Sigmoid colon (tissue), 7 donors: ENCODE measurements around the gene TRIM40. TPM values are rescaled to one million over a fixed set of nuclear protein-coding genes. Genes with fewer than 3 reads are reported as not detected.
"Not testable (repeated sequence)": the region's sequence is repeated elsewhere in the genome, so short reads cannot be mapped to it uniquely, and the experiment has no call there.

Source experiments
- DNase-seq: peaks from one replicate; pipeline ENCODE4 v3.0.0-alpha.2; 2019
- H3K27ac ChIP-seq, 4 donors: fragments of 200-600 bp; sonication (generic); one replicate each; pipeline ENCODE4 v1.5.1; 2016 to 2019; ENCODE audit warnings: mild to moderate bottlenecking in 1 of 4
- H3K27me3 ChIP-seq, 3 donors: fragments of 200-600 bp; sonication (generic); one replicate each; pipeline ENCODE4 v1.5.1; 2019; ENCODE audit warnings: mild to moderate bottlenecking in 1 of 3
- H3K36me3 ChIP-seq, 4 donors: fragments of 200-600 bp; sonication (generic); one replicate each; pipeline ENCODE4 v1.5.1; 2016 to 2019
- H3K4me1 ChIP-seq, 4 donors: fragments of 200-600 bp; sonication (generic); one replicate each; pipeline ENCODE4 v1.5.1; 2017 to 2019
- H3K4me3 ChIP-seq, 4 donors: fragments of 200-600 bp; sonication (generic); one replicate each; pipeline ENCODE4 v1.5.1; 2017 to 2019; ENCODE audit warnings: mild to moderate bottlenecking in 2 of 4, moderate library complexity in 1 of 4
- H3K9me3 ChIP-seq, 4 donors: fragments of 200-600 bp in 3 of 4; sonication (generic) in 3 of 4; one replicate each; pipeline versions ENCODE4 v1.5.1 to v1.6.1; 2013 to 2019
- CTCF ChIP-seq, 4 experiments: fragments of 450-650 bp in 3 of 4; fragments of 200-600 bp in 1 of 4; IDR thresholded peaks; one replicate each; pipeline ENCODE4 v1.5.1; 2016 to 2019; ENCODE audit warnings: antibody characterized with exemption in 4 of 4, mild to moderate bottlenecking in 3 of 4, moderate library complexity in 2 of 4
- EP300 ChIP-seq, 4 donors: sonication (generic); formaldehyde crosslinking; IDR thresholded peaks; one replicate each; pipeline ENCODE4 v1.6.1; 2017; ENCODE audit warnings: antibody characterized with exemption in 4 of 4
- POLR2A ChIP-seq, 2 donors: fragments of 450-650 bp; IDR thresholded peaks; one replicate each; pipeline ENCODE4 v1.6.1; 2016; ENCODE audit warnings: antibody characterized with exemption in 2 of 2, mild to moderate bottlenecking in 2 of 2, moderate library complexity in 2 of 2
- POLR2AphosphoS5 ChIP-seq, 4 donors: sonication (generic); formaldehyde crosslinking; IDR thresholded peaks; one replicate each; pipeline ENCODE4 v1.6.1; 2017; ENCODE audit warnings: antibody characterized with exemption in 4 of 4
- WGBS, 2 donors: extraction: QIAGEN DNeasy Blood & Tissue Kit; methylation state at CpG; one replicate each; pipeline ENCODE4 v1.1.7; 2013; 5-methylcytosine and 5-hydroxymethylcytosine counted together
- intact Hi-C: fragments of 100-400 bp; cut with DNase I; formaldehyde crosslinking; loops from one replicate; pipeline ENCODE4 v1.15.1; 2023
- polyA plus RNA-seq, 3 donors: library from polyadenylated mRNA; stranded (reverse); fragments of 200-250 nt; gene quantifications; one replicate each; pipeline ENCODE4 v1.2.3, GENCODE V29; 2013
- total RNA-seq, 4 donors: library from RNA; depleted of rRNA; stranded (reverse); fragments of >200 nt; gene quantifications; one replicate each; pipeline ENCODE4 v1.1.0, GENCODE V29; 2016
- donor health status: healthy with polysubstance abuse.
- donor health status: Bipolar disorder and iron deficiency.
- donor health status: healthy.

TRIM40 gene
- total and polyA plus RNA-seq, 7 donors: 6.6 to 23.8 (median 18.9) TPM; not detected in 4

GRCh38 chr6:30163090-30163917 is 27.4 kb downstream of the TRIM40 start, which contains the start of gene TRIM15:
TSS of gene TRIM15 (plus strand) at chr6:30163546. CDS start at chr6:30163685, 139 bp downstream.
- intact Hi-C loops: no loop called here
- WGBS, 2 donors: 16 to 65% methylated on average over 31 of the region's 31 CpGs
- Histone ChIP-seq H3K27me3 (peaks cover 0 to 8% (median 0%) of the 10 kb centered on the region in 3 donors), H3K9me3 (no peaks in the 10 kb centered on the region), H3K27ac (peak within 1 kb of the TSS in 1 of 4 donors; percentile 42), H3K4me1 (no peaks in the 10 kb centered on the region), H3K4me3 (peak within 1 kb of the TSS in 1 of 4 donors; percentile 7), H3K36me3 (no peaks in the 10 kb centered on the region)
- no peak for DNase-seq
- TF ChIP-seq CTCF (IDR thresholded peaks at IDR 0.05) (no peak), POLR2AphosphoS5 (IDR thresholded peaks at IDR 0.05) (no peak), EP300 (IDR thresholded peaks at IDR 0.05) (no peak), POLR2A (IDR thresholded peaks at IDR 0.05) (peak in 1 of 2 donors; percentile 46)

- Histone ChIP-seq H3K27ac (peak overlapping the region in 1 of 4 donors; percentile 42), H3K27me3 (peaks cover 0 to 12% (median 0%) of the 10 kb centered on the region in 3 donors), H3K36me3 (no peaks in the 10 kb centered on the region), H3K4me3 (peak overlapping the region in 1 of 4 donors; percentile 7), H3K4me1 (no peaks in the 10 kb centered on the region), H3K9me3 (no peaks in the 10 kb centered on the region)
- no peak for DNase-seq
- intact Hi-C loops: no loop called here
- 19 to 87% methylated on average over 16 of the region's 16 CpGs for WGBS, 2 donors
- TF ChIP-seq POLR2AphosphoS5 (IDR thresholded peaks at IDR 0.05) (no peak), CTCF (IDR thresholded peaks at IDR 0.05) (no peak), POLR2A (IDR thresholded peaks at IDR 0.05) (no peak), EP300 (IDR thresholded peaks at IDR 0.05) (no peak)
Observed at GRCh38 chr6:30163918-30164654, 28.1 kb downstream of the TRIM40 start.

GRCh38 chr6:30164714-30165113 is 28.8 kb downstream of the TRIM40 start:
- Histone ChIP-seq H3K36me3 (no peaks in the 10 kb centered on the region), H3K27me3 (peaks cover 0 to 16% (median 0%) of the 10 kb centered on the region in 3 donors), H3K4me1 (no peaks in the 10 kb centered on the region), H3K4me3 (no peak overlapping the region), H3K9me3 (no peaks in the 10 kb centered on the region), H3K27ac (no peak overlapping the region)
- TF ChIP-seq POLR2A (IDR thresholded peaks at IDR 0.05): no peak
- TF ChIP-seq CTCF (IDR thresholded peaks at IDR 0.05): no peak
- TF ChIP-seq EP300 (IDR thresholded peaks at IDR 0.05): no peak
- DNase-seq: no peak
- intact Hi-C loops: no loop called here
- 74 to 92% methylated on average over 4 of the region's 4 CpGs for WGBS, 2 donors

- intact Hi-C loops, H3K4me1 ChIP-seq, H3K4me3 ChIP-seq, H3K9me3 ChIP-seq, H3K27ac ChIP-seq, H3K36me3 ChIP-seq, DNase-seq: not testable (repeated sequence)
- H3K27me3 ChIP-seq: peaks cover 0 to 19% (median 2%) of the 10 kb centered on the region in 3 donors
- 95 to 96% methylated on average over 1 of the region's 1 CpG for WGBS, 2 donors
Observed at GRCh38 chr6:30165238-30165637, 29.3 kb downstream of the TRIM40 start.

- H3K4me3 ChIP-seq: no peak overlapping the region
- H3K27me3 ChIP-seq: peaks cover 18 to 38% (median 20%) of the 10 kb centered on the region in 3 donors
- H3K4me1 ChIP-seq: peaks cover 0 to 6% (median 5%) of the 10 kb centered on the region in 4 donors
- H3K9me3 ChIP-seq: no peaks in the 10 kb centered on the region
- 52 to 86% methylated on average over 6 of the region's 6 CpGs for WGBS, 2 donors
- DNase-seq: no peak
- no peaks in the 10 kb centered on the region for H3K36me3 ChIP-seq
- no peak overlapping the region for H3K27ac ChIP-seq
- intact Hi-C loops: no loop called here
- TF ChIP-seq POLR2A (IDR thresholded peaks at IDR 0.05) (no peak), EP300 (IDR thresholded peaks at IDR 0.05) (no peak), CTCF (IDR thresholded peaks at IDR 0.05) (no peak), POLR2AphosphoS5 (IDR thresholded peaks at IDR 0.05) (no peak)
Observed at GRCh38 chr6:30167101-30167500, 31.2 kb downstream of the TRIM40 start.
